ENCODE measurements around the gene PHIP.

- TF ChIP-seq CTCF (IDR thresholded peaks at IDR 0.05) (no peak), POLR2A (IDR thresholded peaks at IDR 0.05) (no peak)
These were observed 4.2 kb upstream of the PHIP start for GRCh38 chr6:79082304-79082703.

All from Peyer's patch (tissue), 4 donors.